HepG2 (cell line): ENCODE results near the gene ATP10D. TPM values are rescaled to one million over a fixed set of nuclear protein-coding genes. Genes with fewer than 3 reads are reported as not detected.

Experiments used
- ATAC-seq: fragments of 200-7000 bp; cut with Tn5 transposase; 3 replicates; pipeline ENCODE4 v1.9.1; 2020; ENCODE audit warnings: mild to moderate bottlenecking, moderate library complexity
- BruUV-seq: library from RNA; stranded (reverse); fragments of 400-500 nt; replicated peaks from 2 replicates; lab custom pipeline; 2021; lab: Mats Ljungman, UMichigan
- CTCF ChIA-PET: fragments of 300-600 bp; formaldehyde crosslinking; extraction: SDS; loops from one replicate; lab custom pipeline; 2021; ENCODE audit warnings: low total read pairs, inconsistent platforms, low intra/inter-chr PET ratio; lab: Yijun Ruan, JAX
- POLR2A ChIA-PET: fragments of 350-600 bp; sonication (Branson Sonifier 250); formaldehyde crosslinking; loops from one replicate; lab custom pipeline; 2020; ENCODE audit warnings: antibody characterized with exemption, inconsistent platforms; lab: Yijun Ruan, JAX
- DNase-seq: peaks from one replicate; pipeline ENCODE4 v3.0.0-alpha.2; 2015; ENCODE audit warnings: low spot score
- FAIRE-seq: peaks from 3 replicates; lab custom pipeline; 2011; peaks lifted over from hg19 to GRCh38; lab: Jason Lieb, UNC
- H2AFZ ChIP-seq: one replicate; pipeline ENCODE4 v1.6.1; 2011; ENCODE audit warnings: low read length, inconsistent platforms
- H3K27ac ChIP-seq: fragments of 300-600 bp; 3 replicates; pipeline ENCODE4 v1.8.0; 2011; ENCODE audit warnings: mixed run types, mild to moderate bottlenecking, mixed read lengths, low read length, inconsistent platforms; ENCODE audit not compliant: insufficient read depth; ENCODE audit errors: extremely low read length
- H3K27me3 ChIP-seq, 2 experiments: fragments of 200-600 bp in 1 of 2; 2 replicates in 1 of 2; 3 replicates in 1 of 2; pipeline versions ENCODE4 v1.6.0 to v1.8.0; 2011; ENCODE audit warnings: low read length in 2 of 2, mild to moderate bottlenecking in 2 of 2, moderate library complexity in 2 of 2, inconsistent platforms in 1 of 2; ENCODE audit not compliant: insufficient read depth in 2 of 2, control insufficient read depth in 1 of 2
- H3K36me3 ChIP-seq, 2 experiments: fragments of 200-600 bp in 1 of 2; replicated peaks in 1 of 2; 2 replicates in 1 of 2; 3 replicates in 1 of 2; pipeline versions ENCODE4 v1.5.1 to v1.8.0; 2011; ENCODE audit warnings: low read length in 2 of 2, inconsistent platforms in 1 of 2; ENCODE audit not compliant: insufficient read depth in 2 of 2, control insufficient read depth in 1 of 2
- H3K4me1 ChIP-seq: 2 replicates; pipeline ENCODE4 v1.5.1; 2012; ENCODE audit warnings: low read length, inconsistent platforms; ENCODE audit not compliant: insufficient read depth
- H3K4me2 ChIP-seq: 2 replicates; pipeline ENCODE4 v1.6.0; 2011; ENCODE audit warnings: low read depth, low read length, inconsistent platforms
- H3K4me3 ChIP-seq, 3 experiments: fragments of 200-600 bp in 1 of 3; sonication (generic), shearing (Covaris generic) in 1 of 3; replicated peaks in 1 of 3; 2 replicates each; pipeline ENCODE4 v1.5.1; 2011 to 2016; ENCODE audit warnings: low read length in 3 of 3, inconsistent platforms in 2 of 3, low read depth in 2 of 3, mild to moderate bottlenecking in 2 of 3, control low read depth in 1 of 3, mixed read lengths in 1 of 3; ENCODE audit not compliant: insufficient read depth in 1 of 3
- H3K79me2 ChIP-seq: one replicate; pipeline ENCODE4 v1.6.1; 2011; ENCODE audit warnings: low read length, inconsistent platforms; ENCODE audit not compliant: insufficient read depth
- H3K9ac ChIP-seq: 2 replicates; pipeline ENCODE4 v1.6.0; 2011; ENCODE audit warnings: mild to moderate bottlenecking, low read depth, low read length, inconsistent platforms; ENCODE audit not compliant: insufficient read depth
- H3K9me3 ChIP-seq: 2 replicates; pipeline ENCODE4 v1.5.1; 2012; ENCODE audit warnings: mild to moderate bottlenecking, low read length
- H4K20me1 ChIP-seq: 2 replicates; pipeline ENCODE4 v1.6.0; 2011; ENCODE audit warnings: inconsistent platforms, mild to moderate bottlenecking, low read length, moderate library complexity; ENCODE audit not compliant: insufficient read depth
- HES4 ChIP-seq: sonication (generic); formaldehyde crosslinking; IDR thresholded peaks from 2 replicates; pipeline ENCODE4 v1.9.0; 2021; ENCODE audit warnings: mild to moderate bottlenecking, missing genetic modification reagents, borderline replicate concordance
- NR2F1 ChIP-seq, 2 experiments: fragments of 450-650 bp in 1 of 2; formaldehyde crosslinking in 1 of 2; IDR thresholded peaks; 2 replicates each; pipeline versions ENCODE4 v1.5.0 to v1.6.1; 2016 to 2020; ENCODE audit warnings: mild to moderate bottlenecking in 1 of 2, missing compliant biosample characterization in 1 of 2, missing genetic modification reagents in 1 of 2, moderate library complexity in 1 of 2
- ONECUT2 ChIP-seq: sonication (generic); formaldehyde crosslinking; IDR thresholded peaks from 2 replicates; pipeline ENCODE4 v1.4.0; 2020; ENCODE audit warnings: missing genetic modification reagents
- POLR2AphosphoS5 ChIP-seq: IDR thresholded peaks from 2 replicates; pipeline ENCODE4 v1.6.1; 2012; ENCODE audit warnings: low read depth, low read length
- SAFB2 ChIP-seq: sonication (generic); formaldehyde crosslinking; IDR thresholded peaks from 2 replicates; pipeline ENCODE4 v1.5.1; 2020; ENCODE audit warnings: missing genetic modification reagents, low read depth, mild to moderate bottlenecking, borderline replicate concordance
- SMC3 ChIP-seq: IDR thresholded peaks from 2 replicates; pipeline ENCODE4 v1.6.1; 2011; ENCODE audit warnings: low read length, improper control_type of control experiment
- TBL1XR1 ChIP-seq: fragments of 150-350 bp; IDR thresholded peaks from 2 replicates; pipeline ENCODE4 v1.6.1; 2014; ENCODE audit warnings: borderline replicate concordance, low read length; ENCODE audit not compliant: partially characterized antibody
- THAP8 ChIP-seq: sonication (generic); formaldehyde crosslinking; IDR thresholded peaks from 2 replicates; pipeline ENCODE4 v1.5.1; 2020; ENCODE audit warnings: missing genetic modification reagents, mild to moderate bottlenecking, borderline replicate concordance
- YEATS4 ChIP-seq: sonication (generic); formaldehyde crosslinking; IDR thresholded peaks from 2 replicates; pipeline ENCODE4 v1.4.0; 2020; ENCODE audit warnings: missing genetic modification reagents, borderline replicate concordance
- ZHX1 ChIP-seq: sonication (generic); formaldehyde crosslinking; IDR thresholded peaks from 2 replicates; pipeline ENCODE4 v1.8.1; 2022; ENCODE audit warnings: low read depth, mild to moderate bottlenecking, missing genetic modification reagents
- ZNF792 ChIP-seq: IDR thresholded peaks from 2 replicates; pipeline ENCODE4 v1.6.1; 2016
- WGBS: methylation state at CpG from one replicate; pipeline ENCODE4 v1.1.6; 2017; ENCODE audit warnings: low lambda C conversion rate; 5-methylcytosine and 5-hydroxymethylcytosine counted together
- in situ Hi-C: cut with HindIII; loops from 2 replicates; pipeline ENCODE4 v1.10.0; 2017; ENCODE audit warnings: low pct_unique_long_range_greater_than_20kb; ENCODE audit not compliant: extremely low pct_ligation_motif_present
- intact Hi-C: fragments of 100-400 bp; cut with micrococcal nuclease; formaldehyde crosslinking; loops from one replicate; pipeline ENCODE4 v1.10.0; 2022; ENCODE audit not compliant: unreplicated experiment
- polyA plus RNA-seq, 8 experiments: library from polyadenylated mRNA; depleted of rRNA in 3 of 8; stranded (reverse) in 7 of 8; unstranded in 1 of 8; fragments of >200 nt; fragmentation: Illumina TruSeq in 4 of 8; extraction: Trizol in 4 of 8; gene quantifications; 2 replicates each; pipeline versions ENCODE4 v1.2.1 to v1.2.3, GENCODE V29; 2011 to 2016; ENCODE audit warnings: low read depth in 4 of 8, missing spikeins in 1 of 8, mixed read lengths in 1 of 8; ENCODE audit not compliant: insufficient read depth in 1 of 8
- total RNA-seq, 5 experiments: library from RNA; depleted of rRNA; stranded (reverse); fragments of >200 nt; fragmentation: Illumina TruSeq; extraction: Trizol; gene quantifications; 2 replicates each; pipeline ENCODE4 v1.2.3, GENCODE V29; 2016; ENCODE audit warnings: low read depth in 1 of 5
- TF ChIP-seq, protein P1 (sequence below): sonication (generic); formaldehyde crosslinking; IDR thresholded peaks from 2 replicates; pipeline ENCODE4 v1.8.0; 2022; ENCODE audit warnings: mild to moderate bottlenecking, missing genetic modification reagents

Gene ATP10D
- total and polyA plus RNA-seq, 2 of the 13 experiments (the other 11 are each of a cell fraction or from before 2014, with no cell fraction given), result 2.2 to 9.8 TPM

DNA sequence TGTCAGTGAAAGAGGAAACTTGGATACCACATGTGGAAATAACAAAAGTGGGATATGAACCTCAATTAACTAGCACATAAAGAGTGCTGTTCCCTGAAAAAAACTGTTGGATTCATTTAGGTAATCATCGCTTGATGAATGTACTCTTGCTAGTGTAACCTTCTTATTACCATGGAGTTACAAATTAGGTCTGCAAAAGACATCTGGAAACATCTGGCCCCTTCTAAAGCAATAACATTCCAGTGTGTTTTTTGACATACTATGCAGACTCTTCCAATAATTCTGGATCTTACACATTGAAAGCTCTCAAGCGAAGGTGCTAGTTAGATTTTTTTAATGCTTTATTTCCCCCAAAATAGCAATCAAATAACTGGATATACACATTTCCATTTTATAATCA, 134.6 kb downstream of the ATP10D start:
- ChIA-PET CTCF (no interaction called here), POLR2A (no interaction called here)
- ATAC-seq (no peak), FAIRE-seq (no peak), DNase-seq (no peak)
- no peak overlapping the region for H3K9ac ChIP-seq
- no peak overlapping the region for H3K4me2 ChIP-seq
- no peak overlapping the region for H2AFZ ChIP-seq
- intact Hi-C loops (no loop called here), in situ Hi-C loops (no loop called here)
- 67% methylated on average over 2 of the region's 2 CpGs for WGBS
- no peaks in the 10 kb centered on the region for H3K4me1 ChIP-seq
- no peaks in the 10 kb centered on the region for H3K36me3 ChIP-seq
- H3K27ac ChIP-seq, result no peak overlapping the region
- H4K20me1 ChIP-seq, result no peaks in the 10 kb centered on the region
- BruUV-seq, result no TSS peak
- H3K9me3 ChIP-seq, result no peaks in the 10 kb centered on the region
- no peaks in the 10 kb centered on the region for H3K27me3 ChIP-seq
- no peak overlapping the region for H3K4me3 ChIP-seq
- H3K79me2 ChIP-seq, result no peaks in the 10 kb centered on the region
- TF ChIP-seq POLR2AphosphoS5 (no peak), ZHX1 (no peak), HES4 (CRISPR knock-in tag) (no peak), SMC3 (no peak), NR2F1 (CRISPR knock-in tag; IDR thresholded peaks at IDR 0.05) (no peak), TBL1XR1 (no peak), ONECUT2 (no peak), THAP8 (CRISPR knock-in tag) (no peak), ZNF792 (CRISPR knock-in tag) (no peak), SAFB2 (CRISPR knock-in tag) (no peak), YEATS4 (CRISPR knock-in tag) (no peak)
- TF ChIP-seq, protein P1, sequence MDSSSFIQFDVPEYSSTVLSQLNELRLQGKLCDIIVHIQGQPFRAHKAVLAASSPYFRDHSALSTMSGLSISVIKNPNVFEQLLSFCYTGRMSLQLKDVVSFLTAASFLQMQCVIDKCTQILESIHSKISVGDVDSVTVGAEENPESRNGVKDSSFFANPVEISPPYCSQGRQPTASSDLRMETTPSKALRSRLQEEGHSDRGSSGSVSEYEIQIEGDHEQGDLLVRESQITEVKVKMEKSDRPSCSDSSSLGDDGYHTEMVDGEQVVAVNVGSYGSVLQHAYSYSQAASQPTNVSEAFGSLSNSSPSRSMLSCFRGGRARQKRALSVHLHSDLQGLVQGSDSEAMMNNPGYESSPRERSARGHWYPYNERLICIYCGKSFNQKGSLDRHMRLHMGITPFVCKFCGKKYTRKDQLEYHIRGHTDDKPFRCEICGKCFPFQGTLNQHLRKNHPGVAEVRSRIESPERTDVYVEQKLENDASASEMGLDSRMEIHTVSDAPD, result no peak
- TF ChIP-seq, all 625 proteins: peak for 0
